Endothelial cell of umbilical vein (primary cell): ENCODE measurements around the gene USP27X. TPM values are rescaled to one million over a fixed set of nuclear protein-coding genes. Genes with fewer than 3 reads are reported as not detected.

Source experiments
- BruUV-seq: library from RNA; stranded (reverse); fragments of 400-500 nt; replicated peaks from 2 replicates; lab custom pipeline; 2021; lab: Mats Ljungman, UMichigan
- CTCF ChIA-PET: fragments of 300-600, 350-600 bp; sonication (Branson Sonifier 250); formaldehyde crosslinking; loops from one replicate; lab custom pipeline; 2021; ENCODE audit warnings: antibody characterized with exemption, inconsistent platforms; lab: Charles Lee
- POLR2A ChIA-PET: fragments of 300-600, 350-600 bp; sonication (Branson Sonifier 250); formaldehyde crosslinking; loops from one replicate; lab custom pipeline; 2021; ENCODE audit warnings: antibody characterized with exemption, inconsistent platforms; lab: Charles Lee
- DNase-seq: peaks from one replicate; pipeline ENCODE4 v3.0.0-alpha.2; 2011; ENCODE audit warnings: low read depth, low spot score
- FAIRE-seq: peaks from 2 replicates; lab custom pipeline; 2011; peaks lifted over from hg19 to GRCh38; lab: Jason Lieb, UNC
- H2AFZ ChIP-seq: 2 replicates; pipeline ENCODE4 v1.6.0; 2012; ENCODE audit warnings: low read depth, low read length, control low read depth, inconsistent platforms
- H3K27ac ChIP-seq: 2 replicates; pipeline ENCODE4 v1.5.1; 2011; ENCODE audit warnings: low read depth, mild to moderate bottlenecking, control low read depth, low read length, moderate library complexity; ENCODE audit not compliant: insufficient read depth
- H3K27me3 ChIP-seq, 2 experiments: 2 replicates each; pipeline versions ENCODE4 v1.6.0 to v1.6.1; 2011; ENCODE audit warnings: low read length in 2 of 2, mixed read lengths in 1 of 2; ENCODE audit not compliant: control insufficient read depth in 2 of 2, insufficient read depth in 2 of 2
- H3K36me3 ChIP-seq, 2 experiments: 2 replicates in 1 of 2; 3 replicates in 1 of 2; pipeline ENCODE4 v1.5.1; 2011; ENCODE audit warnings: low read length in 2 of 2, mild to moderate bottlenecking in 1 of 2, moderate library complexity in 1 of 2; ENCODE audit not compliant: control insufficient read depth in 2 of 2, insufficient read depth in 2 of 2; ENCODE audit errors: extremely low read depth in 1 of 2
- H3K4me1 ChIP-seq: 3 replicates; pipeline ENCODE4 v1.5.1; 2011; ENCODE audit warnings: mild to moderate bottlenecking, low read length; ENCODE audit not compliant: control insufficient read depth, insufficient read depth; ENCODE audit errors: extremely low read depth
- H3K4me2 ChIP-seq: 2 replicates; pipeline ENCODE4 v1.6.1; 2011; ENCODE audit warnings: low read length, control low read depth, mixed read lengths; ENCODE audit not compliant: insufficient read depth
- H3K4me3 ChIP-seq, 3 experiments: fragments of 200-600 bp in 1 of 3; sonication (generic), shearing (Covaris generic) in 1 of 3; replicated peaks in 1 of 3; 2 replicates each; pipeline ENCODE4 v1.5.1; 2011 to 2016; ENCODE audit warnings: control low read depth in 3 of 3, low read length in 3 of 3, mild to moderate bottlenecking in 2 of 3, inconsistent platforms in 1 of 3, low read depth in 1 of 3, moderate library complexity in 1 of 3; ENCODE audit not compliant: insufficient read depth in 1 of 3
- H3K79me2 ChIP-seq: 2 replicates; pipeline ENCODE4 v1.6.0; 2012; ENCODE audit warnings: low read length, inconsistent platforms; ENCODE audit not compliant: control insufficient read depth, insufficient read depth
- H3K9ac ChIP-seq: replicated peaks from 2 replicates; pipeline ENCODE3; 2011; ENCODE audit warnings: low read length, control low read depth; ENCODE audit not compliant: insufficient read depth; ENCODE audit errors: extremely low read depth
- H3K9me1 ChIP-seq: replicated peaks from 3 replicates; pipeline ENCODE4 v1.6.0; 2011; ENCODE audit warnings: mild to moderate bottlenecking, low read length; ENCODE audit not compliant: control insufficient read depth, insufficient read depth; ENCODE audit errors: extremely low read depth
- H3K9me3 ChIP-seq: replicated peaks from 2 replicates; pipeline ENCODE4 v1.5.1; 2012; ENCODE audit warnings: low read length, inconsistent platforms; ENCODE audit not compliant: control insufficient read depth, insufficient read depth
- H4K20me1 ChIP-seq: replicated peaks from 2 replicates; pipeline ENCODE3; 2011; ENCODE audit warnings: mild to moderate bottlenecking, low read length; ENCODE audit not compliant: control insufficient read depth, insufficient read depth; ENCODE audit errors: extremely low read depth
- EZH2 ChIP-seq: IDR thresholded peaks from 2 replicates; pipeline ENCODE4 v1.6.1; 2012; ENCODE audit warnings: borderline replicate concordance, low read depth, mild to moderate bottlenecking, moderate library complexity, low read length, inconsistent platforms; ENCODE audit not compliant: severe bottlenecking
- FOS ChIP-seq: IDR thresholded peaks from 2 replicates; pipeline ENCODE4 v1.6.1; 2011; ENCODE audit warnings: mild to moderate bottlenecking, low read length, moderate library complexity, borderline replicate concordance; ENCODE audit not compliant: insufficient read depth
- GATA2 ChIP-seq: IDR thresholded peaks from 2 replicates; pipeline ENCODE4 v1.7.0; 2011; ENCODE audit warnings: low read depth, mild to moderate bottlenecking, moderate library complexity, mixed read lengths, low read length; ENCODE audit not compliant: insufficient read length, insufficient read depth
- JUN ChIP-seq: IDR thresholded peaks from 2 replicates; pipeline ENCODE4 v1.6.1; 2011; ENCODE audit warnings: borderline replicate concordance, low read depth; ENCODE audit not compliant: insufficient read length, insufficient read depth
- MYC ChIP-seq: IDR thresholded peaks from one replicate; pipeline ENCODE4 v1.6.1; 2011; ENCODE audit warnings: mild to moderate bottlenecking, low read depth, low read length
- POLR2A ChIP-seq: IDR thresholded peaks from 2 replicates; pipeline ENCODE4 v1.6.1; 2012; ENCODE audit warnings: low read depth, mild to moderate bottlenecking, control low read depth, low read length
- POLR2AphosphoS5 ChIP-seq: IDR thresholded peaks from 2 replicates; pipeline ENCODE4 v1.6.1; 2012; ENCODE audit warnings: low read depth, mild to moderate bottlenecking, control low read depth, low read length, moderate library complexity; ENCODE audit not compliant: insufficient read depth
- dilution Hi-C: fragments of 300-500 bp; cut with MboI; formaldehyde crosslinking; loops from one replicate; pipeline ENCODE4 v1.15.0; 2019; ENCODE audit warnings: low sequenced_read_pairs; ENCODE audit not compliant: extremely low pct_ligation_motif_present
- intact Hi-C: fragments of 100-400 bp; cut with micrococcal nuclease; formaldehyde crosslinking; loops from one replicate; pipeline ENCODE4 v1.10.0; 2022
- polyA plus RNA-seq, 4 experiments: library from polyadenylated mRNA; depleted of rRNA in 3 of 4; stranded (reverse) in 3 of 4; unstranded in 1 of 4; fragments of >200 nt; gene quantifications; 2 replicates each; pipeline versions ENCODE4 v1.2.1 to v1.2.3, GENCODE V29; 2011 to 2012; ENCODE audit warnings: missing spikeins in 1 of 4
- total RNA-seq: library from RNA; stranded (reverse); gene quantifications from 2 replicates; pipeline ENCODE4 v1.2.3, GENCODE V29; 2021
- TF ChIP-seq, protein P1 (sequence below): IDR thresholded peaks from 2 replicates; pipeline ENCODE4 v1.6.1; 2011; ENCODE audit not compliant: insufficient read depth, insufficient read length
- TF ChIP-seq, protein P2 (sequence below), 2 donors: IDR thresholded peaks; 1 replicate in 1 of 2; 2 replicates in 1 of 2; pipeline ENCODE4 v1.5.1; 2011; ENCODE audit warnings: low read length in 2 of 2, mild to moderate bottlenecking in 2 of 2, moderate library complexity in 2 of 2, control low read depth in 1 of 2, inconsistent platforms in 1 of 2, low read depth in 1 of 2; ENCODE audit not compliant: insufficient read depth in 1 of 2; ENCODE audit errors: extremely low read depth in 1 of 2

The USP27X gene
- total and polyA plus RNA-seq, 2 donors (not counting 3 experiments of a cell fraction or from before 2014, with no cell fraction given): 2.2 to 2.3 TPM

DNA sequence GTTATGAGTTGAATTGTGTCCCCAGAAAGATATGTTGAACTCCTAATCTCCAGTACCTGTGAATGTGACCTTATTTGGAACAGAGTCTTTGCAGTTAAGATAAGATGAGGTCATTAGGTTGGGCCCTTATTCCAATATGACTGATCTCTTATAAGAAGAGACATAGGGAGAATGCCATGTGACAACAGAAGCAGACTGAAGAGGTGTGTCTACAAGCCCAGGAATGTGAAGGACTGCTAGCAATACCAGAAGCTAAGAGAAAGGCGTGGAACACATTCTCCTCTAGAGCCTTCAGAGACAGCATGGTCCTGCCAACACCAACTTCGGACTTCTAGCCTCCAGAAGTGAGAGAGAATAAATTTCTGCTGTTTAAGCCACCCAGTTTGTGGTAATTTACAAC lies 22.5 kb upstream of the USP27X start:
- no peak overlapping the region for H3K9ac ChIP-seq
- no peaks in the 10 kb centered on the region for H3K4me1 ChIP-seq
- H2AFZ ChIP-seq: no peak overlapping the region
- ChIA-PET POLR2A (no interaction called here), CTCF (no interaction called here)
- no peaks in the 10 kb centered on the region for H4K20me1 ChIP-seq
- no peak overlapping the region for H3K4me3 ChIP-seq
- no peaks in the 10 kb centered on the region for H3K27me3 ChIP-seq
- intact Hi-C loops (no loop called here), dilution Hi-C loops (no loop called here)
- H3K4me2 ChIP-seq: no peak overlapping the region
- H3K9me1 ChIP-seq: no peaks in the 10 kb centered on the region
- TF ChIP-seq, protein P1, sequence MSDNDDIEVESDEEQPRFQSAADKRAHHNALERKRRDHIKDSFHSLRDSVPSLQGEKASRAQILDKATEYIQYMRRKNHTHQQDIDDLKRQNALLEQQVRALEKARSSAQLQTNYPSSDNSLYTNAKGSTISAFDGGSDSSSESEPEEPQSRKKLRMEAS: no peak
- TF ChIP-seq POLR2A (no peak), FOS (no peak), JUN (no peak), MYC (no peak), EZH2 (no peak), GATA2 (no peak), POLR2AphosphoS5 (no peak)
- TF ChIP-seq, protein P2, sequence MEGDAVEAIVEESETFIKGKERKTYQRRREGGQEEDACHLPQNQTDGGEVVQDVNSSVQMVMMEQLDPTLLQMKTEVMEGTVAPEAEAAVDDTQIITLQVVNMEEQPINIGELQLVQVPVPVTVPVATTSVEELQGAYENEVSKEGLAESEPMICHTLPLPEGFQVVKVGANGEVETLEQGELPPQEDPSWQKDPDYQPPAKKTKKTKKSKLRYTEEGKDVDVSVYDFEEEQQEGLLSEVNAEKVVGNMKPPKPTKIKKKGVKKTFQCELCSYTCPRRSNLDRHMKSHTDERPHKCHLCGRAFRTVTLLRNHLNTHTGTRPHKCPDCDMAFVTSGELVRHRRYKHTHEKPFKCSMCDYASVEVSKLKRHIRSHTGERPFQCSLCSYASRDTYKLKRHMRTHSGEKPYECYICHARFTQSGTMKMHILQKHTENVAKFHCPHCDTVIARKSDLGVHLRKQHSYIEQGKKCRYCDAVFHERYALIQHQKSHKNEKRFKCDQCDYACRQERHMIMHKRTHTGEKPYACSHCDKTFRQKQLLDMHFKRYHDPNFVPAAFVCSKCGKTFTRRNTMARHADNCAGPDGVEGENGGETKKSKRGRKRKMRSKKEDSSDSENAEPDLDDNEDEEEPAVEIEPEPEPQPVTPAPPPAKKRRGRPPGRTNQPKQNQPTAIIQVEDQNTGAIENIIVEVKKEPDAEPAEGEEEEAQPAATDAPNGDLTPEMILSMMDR (IDR thresholded peaks at IDR 0.05; ENCODE audit: extremely low read depth in 1 of 2, insufficient read depth in 1 of 2, low read depth in 1 of 2, low read length in 2 of 2): no peak
- H3K79me2 ChIP-seq: no peaks in the 10 kb centered on the region
- no peak overlapping the region for H3K27ac ChIP-seq
- H3K36me3 ChIP-seq: no peaks in the 10 kb centered on the region
- FAIRE-seq: no peak
- no TSS peak for BruUV-seq
- DNase-seq: no peak
- H3K9me3 ChIP-seq: no peaks in the 10 kb centered on the region
